ENCODE results near the gene DDOST.

DDOST gene

DNA sequence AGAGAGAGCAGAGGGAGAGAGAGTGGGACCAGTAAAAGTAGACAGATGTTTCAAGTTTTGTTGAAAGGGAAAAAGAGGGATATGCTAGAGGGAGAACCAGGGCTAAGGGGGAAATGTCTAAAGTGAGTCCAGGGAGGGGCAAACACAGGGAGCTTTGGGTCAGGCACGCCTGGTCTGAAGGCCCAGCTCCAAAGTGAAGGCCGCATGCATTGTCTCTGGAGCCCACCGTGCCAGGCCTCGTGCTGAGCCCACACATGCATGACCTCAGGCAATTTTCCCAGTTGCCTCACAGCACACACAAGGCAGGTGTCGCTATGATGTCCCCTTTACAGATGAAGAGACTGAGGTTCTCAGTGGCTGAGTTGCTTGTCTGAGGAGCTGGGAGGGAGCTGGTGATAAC is 40.7 kb upstream of the DDOST start:
- no peak overlapping the region for H3K4me3 ChIP-seq (ENCODE audit: low read depth in 1 of 2, low read length in 2 of 2)
- H3K36me3 ChIP-seq (ENCODE audit: insufficient read depth, low read length), result no peaks in the 10 kb centered on the region
- H3K9me3 ChIP-seq (ENCODE audit: low read length), result no peaks in the 10 kb centered on the region
- no peaks in the 10 kb centered on the region for H3K27me3 ChIP-seq (ENCODE audit: control insufficient read depth in 1 of 2, insufficient read depth in 2 of 2, low read length in 2 of 2)
- H3K4me1 ChIP-seq (ENCODE audit: insufficient read depth, low read length), result peaks cover 17% of the 10 kb centered on the region
- no peak overlapping the region for H3K9ac ChIP-seq (ENCODE audit: low read length)
- no peak overlapping the region for H3K27ac ChIP-seq (ENCODE audit: low read depth, low read length)

DNA sequence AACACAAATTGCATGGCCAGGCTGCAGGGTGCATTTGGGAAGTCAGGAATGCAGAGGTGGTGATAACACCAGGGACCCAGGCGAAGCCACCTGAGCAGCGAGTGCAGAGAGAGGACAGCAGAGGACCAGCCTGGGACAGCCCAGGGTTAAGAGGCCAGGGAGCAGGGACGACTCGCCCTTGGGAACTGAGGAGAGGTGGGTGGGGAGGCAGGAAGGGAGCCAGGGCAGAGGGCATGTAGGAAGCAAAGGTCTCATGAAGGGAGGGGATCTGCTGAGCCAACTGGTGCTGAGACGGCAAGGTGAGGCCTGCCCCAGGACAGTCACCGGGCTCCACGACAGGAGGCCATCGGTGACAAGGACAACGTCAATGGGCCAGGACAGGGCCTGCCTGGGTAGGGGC is 40.3 kb upstream of the DDOST start:
- Histone ChIP-seq H3K27ac (ENCODE audit: low read depth, low read length) (no peak overlapping the region), H3K9ac (ENCODE audit: low read length) (no peak overlapping the region), H3K4me3 (ENCODE audit: low read depth in 1 of 2, low read length in 2 of 2) (no peak overlapping the region), H3K27me3 (ENCODE audit: control insufficient read depth in 1 of 2, insufficient read depth in 2 of 2, low read length in 2 of 2) (no peaks in the 10 kb centered on the region), H3K9me3 (ENCODE audit: low read length) (no peaks in the 10 kb centered on the region), H3K4me1 (ENCODE audit: insufficient read depth, low read length) (peaks cover 17% of the 10 kb centered on the region), H3K36me3 (ENCODE audit: insufficient read depth, low read length) (no peaks in the 10 kb centered on the region)

DNA sequence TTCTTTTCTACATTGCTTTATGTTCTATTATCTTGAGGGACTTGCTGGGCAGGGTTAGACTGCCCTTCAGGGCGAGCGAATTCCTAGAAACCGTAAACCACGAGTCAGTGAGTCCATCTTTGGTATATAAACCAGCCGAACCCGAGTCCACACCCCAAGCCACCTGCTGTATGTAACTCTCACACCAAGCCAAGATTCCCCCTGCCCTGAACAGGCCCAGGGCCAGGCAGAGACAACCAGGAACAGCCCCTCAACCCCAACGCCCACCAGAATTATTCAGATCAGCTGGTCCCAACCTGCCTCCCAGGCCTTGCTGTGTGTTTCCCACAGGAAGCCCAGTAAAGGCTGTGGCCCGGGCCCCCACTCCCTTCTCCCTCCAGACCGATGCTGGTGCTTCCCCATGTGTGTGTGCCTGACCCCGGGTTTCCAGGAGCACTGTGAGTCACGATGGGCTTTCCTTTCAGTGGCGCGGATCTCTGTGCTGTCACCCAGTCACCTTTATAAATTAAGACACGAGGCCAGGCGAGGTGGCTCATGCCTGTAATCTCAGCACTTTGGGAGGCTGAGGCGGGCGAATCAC is 39.6 kb upstream of the DDOST start:
- H3K9me3 ChIP-seq (ENCODE audit: low read length), result no peaks in the 10 kb centered on the region

DNA sequence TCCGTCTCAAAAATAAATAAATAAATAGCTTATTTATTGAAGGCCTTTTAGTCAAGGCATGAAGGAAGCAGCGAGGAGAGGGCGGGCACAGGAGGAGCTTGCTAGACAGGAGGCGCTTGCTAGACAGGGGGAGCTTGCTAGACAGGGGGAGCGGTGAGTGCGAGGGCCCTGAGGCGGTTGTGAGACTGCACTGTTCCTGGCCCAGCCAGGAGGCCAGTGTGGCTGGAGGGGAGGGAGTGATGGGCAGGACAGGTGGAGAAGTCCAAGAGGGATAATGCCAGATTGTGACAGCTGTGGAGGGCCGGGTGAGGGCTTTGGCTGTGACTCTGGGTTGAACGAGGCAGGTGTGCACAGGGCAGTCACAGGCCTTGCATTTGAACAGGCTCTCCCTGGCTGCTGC is 38.4 kb upstream of the DDOST start:
- no peak overlapping the region for H3K9ac ChIP-seq (ENCODE audit: low read length)
- no peaks in the 10 kb centered on the region for H3K27me3 ChIP-seq (ENCODE audit: control insufficient read depth in 1 of 2, insufficient read depth in 2 of 2, low read length in 2 of 2)
- no peak overlapping the region for H3K4me3 ChIP-seq (ENCODE audit: low read depth in 1 of 2, low read length in 2 of 2)
- no peaks in the 10 kb centered on the region for H3K36me3 ChIP-seq (ENCODE audit: insufficient read depth, low read length)
- H3K4me1 ChIP-seq (ENCODE audit: insufficient read depth, low read length), result peaks cover 17% of the 10 kb centered on the region
- no peaks in the 10 kb centered on the region for H3K9me3 ChIP-seq (ENCODE audit: low read length)
- H3K27ac ChIP-seq (ENCODE audit: low read depth, low read length), result no peak overlapping the region

More for the DNA sequence above, 39.6 kb upstream of the DDOST start:
- H3K27ac ChIP-seq (ENCODE audit: low read depth, low read length), result no peak overlapping the region
- H3K4me1 ChIP-seq (ENCODE audit: insufficient read depth, low read length), result peaks cover 17% of the 10 kb centered on the region
- no peaks in the 10 kb centered on the region for H3K36me3 ChIP-seq (ENCODE audit: insufficient read depth, low read length)
- H3K9ac ChIP-seq (ENCODE audit: low read length), result no peak overlapping the region
- H3K27me3 ChIP-seq (ENCODE audit: control insufficient read depth in 1 of 2, insufficient read depth in 2 of 2, low read length in 2 of 2), result no peaks in the 10 kb centered on the region
- no peak overlapping the region for H3K4me3 ChIP-seq (ENCODE audit: low read depth in 1 of 2, low read length in 2 of 2)

DNA sequence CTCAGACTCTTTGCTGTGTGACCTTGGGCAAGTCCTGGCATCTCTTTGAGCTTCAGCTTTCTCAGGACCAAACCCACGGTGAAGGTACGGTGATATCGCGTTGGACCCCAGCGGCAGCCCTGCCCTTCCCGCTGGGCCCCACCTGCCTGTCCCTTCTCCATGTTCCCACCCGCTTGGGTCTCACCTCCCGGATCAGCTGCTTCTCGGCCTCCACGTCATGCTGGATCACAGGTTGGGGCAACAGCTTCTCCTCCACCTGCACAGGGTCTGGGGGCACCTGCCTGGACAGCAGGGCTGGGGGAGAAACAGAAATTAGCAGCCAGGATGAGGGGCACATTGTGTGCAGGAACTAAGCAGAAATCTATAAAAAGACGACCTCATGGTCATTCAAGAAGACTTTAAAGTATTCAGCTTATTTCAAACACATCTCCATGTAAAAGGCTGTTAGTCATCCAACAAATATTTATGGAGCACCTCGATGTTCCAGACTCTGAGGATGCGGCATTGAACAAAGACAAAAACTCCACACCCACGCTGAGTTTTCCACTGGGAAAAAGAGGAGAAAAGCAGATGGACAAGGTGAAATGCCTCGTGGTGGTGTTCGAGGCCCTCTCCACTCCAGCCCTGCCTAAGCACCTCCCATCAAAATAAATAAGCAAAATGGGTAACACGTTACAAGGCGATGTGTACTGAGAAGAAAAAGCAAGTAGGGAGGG is 37.2 kb upstream of the DDOST start:
- H3K9me3 ChIP-seq (ENCODE audit: low read length), result no peaks in the 10 kb centered on the region
- H3K27me3 ChIP-seq (ENCODE audit: control insufficient read depth in 1 of 2, insufficient read depth in 2 of 2, low read length in 2 of 2), result no peaks in the 10 kb centered on the region
- H3K27ac ChIP-seq (ENCODE audit: low read depth, low read length), result no peak overlapping the region
- no peaks in the 10 kb centered on the region for H3K36me3 ChIP-seq (ENCODE audit: insufficient read depth, low read length)
- H3K4me3 ChIP-seq (ENCODE audit: low read depth in 1 of 2, low read length in 2 of 2), result no peak overlapping the region
- no peak overlapping the region for H3K9ac ChIP-seq (ENCODE audit: low read length)
- peaks cover 17% of the 10 kb centered on the region for H3K4me1 ChIP-seq (ENCODE audit: insufficient read depth, low read length)

DNA sequence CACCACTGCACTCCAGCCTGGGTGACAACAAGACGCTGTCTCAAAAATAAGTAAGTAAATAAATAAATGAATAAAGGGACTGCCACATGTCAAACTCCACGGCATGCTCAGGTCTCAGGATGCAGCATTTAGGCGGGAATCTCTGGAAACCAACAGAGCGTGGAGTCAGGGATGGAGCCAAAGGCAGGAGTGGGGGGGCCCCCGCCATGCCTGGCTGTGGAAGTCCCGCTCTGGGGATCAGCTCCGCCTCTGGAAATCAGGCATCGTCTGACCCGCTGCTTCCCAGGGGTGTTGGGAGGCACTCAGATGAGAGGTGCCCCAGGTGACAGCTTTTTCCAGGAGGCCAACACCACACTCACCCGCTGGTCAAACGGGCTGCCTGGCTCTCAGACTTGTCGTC is 36.4 kb upstream of the DDOST start:
- H3K36me3 ChIP-seq (ENCODE audit: insufficient read depth, low read length), result no peaks in the 10 kb centered on the region
- H3K27ac ChIP-seq (ENCODE audit: low read depth, low read length), result no peak overlapping the region
- H3K9me3 ChIP-seq (ENCODE audit: low read length), result no peaks in the 10 kb centered on the region
- H3K4me1 ChIP-seq (ENCODE audit: insufficient read depth, low read length), result peaks cover 17% of the 10 kb centered on the region
- no peaks in the 10 kb centered on the region for H3K27me3 ChIP-seq (ENCODE audit: control insufficient read depth in 1 of 2, insufficient read depth in 2 of 2, low read length in 2 of 2)
- peak overlapping the region in 1 of 2 donors; percentile 51 for H3K4me3 ChIP-seq (ENCODE audit: low read depth in 1 of 2, low read length in 2 of 2)
- no peak overlapping the region for H3K9ac ChIP-seq (ENCODE audit: low read length)

DNA sequence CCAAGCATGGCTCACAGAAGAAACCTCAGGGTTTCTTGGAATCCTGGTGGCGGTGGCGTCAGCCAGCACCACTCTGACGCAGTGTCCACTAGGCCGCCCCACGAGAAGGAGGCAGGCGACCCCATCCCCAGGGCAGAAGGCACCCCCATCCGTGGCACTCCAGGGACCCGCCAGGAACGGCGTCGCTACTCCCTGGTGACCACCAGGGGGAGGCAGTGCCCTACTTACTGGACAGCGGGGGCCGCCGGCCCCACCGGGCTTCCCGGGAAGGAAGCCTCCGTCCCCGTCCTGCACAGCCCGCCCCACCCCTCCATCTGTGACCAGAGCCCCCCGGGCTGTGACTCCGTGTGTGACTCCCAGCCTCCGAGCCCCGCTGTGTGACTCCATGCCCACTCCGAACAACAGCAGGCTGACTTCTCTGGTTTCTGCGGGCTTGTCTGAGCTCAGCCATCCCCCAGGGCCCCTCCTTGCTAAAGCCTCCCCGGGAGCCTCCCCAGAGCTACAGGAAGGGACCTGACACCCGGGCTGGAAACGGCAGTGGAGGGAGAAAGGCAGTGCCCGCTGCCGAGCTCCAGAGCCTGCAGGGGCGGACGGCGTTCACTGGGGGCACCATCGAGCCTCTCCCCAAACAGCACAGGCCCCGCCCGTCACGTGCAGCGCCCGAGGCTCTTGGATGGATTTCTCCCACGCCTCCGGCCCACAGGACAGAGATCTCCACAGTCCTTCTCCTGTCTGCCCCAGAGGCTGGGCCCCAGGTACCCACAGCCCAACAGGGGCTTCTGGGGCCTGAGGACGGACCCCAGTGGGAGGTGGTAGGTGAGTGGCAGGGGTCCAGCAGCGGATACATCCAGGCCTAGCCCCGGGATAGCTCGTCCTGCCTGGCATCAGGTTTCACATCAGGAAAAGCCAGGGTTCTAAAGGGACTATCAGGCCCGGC is 35.5 kb upstream of the DDOST start:
- Histone ChIP-seq H3K4me3 (ENCODE audit: low read depth in 1 of 2, low read length in 2 of 2) (peak overlapping the region; percentile 51 to 64), H3K27ac (ENCODE audit: low read depth, low read length) (peak overlapping the region; percentile 86), H3K9ac (ENCODE audit: low read length) (peak overlapping the region; percentile 58), H3K36me3 (ENCODE audit: insufficient read depth, low read length) (no peaks in the 10 kb centered on the region), H3K4me1 (ENCODE audit: insufficient read depth, low read length) (peaks cover 17% of the 10 kb centered on the region), H3K9me3 (ENCODE audit: low read length) (no peaks in the 10 kb centered on the region), H3K27me3 (ENCODE audit: control insufficient read depth in 1 of 2, insufficient read depth in 2 of 2, low read length in 2 of 2) (no peaks in the 10 kb centered on the region)

DNA sequence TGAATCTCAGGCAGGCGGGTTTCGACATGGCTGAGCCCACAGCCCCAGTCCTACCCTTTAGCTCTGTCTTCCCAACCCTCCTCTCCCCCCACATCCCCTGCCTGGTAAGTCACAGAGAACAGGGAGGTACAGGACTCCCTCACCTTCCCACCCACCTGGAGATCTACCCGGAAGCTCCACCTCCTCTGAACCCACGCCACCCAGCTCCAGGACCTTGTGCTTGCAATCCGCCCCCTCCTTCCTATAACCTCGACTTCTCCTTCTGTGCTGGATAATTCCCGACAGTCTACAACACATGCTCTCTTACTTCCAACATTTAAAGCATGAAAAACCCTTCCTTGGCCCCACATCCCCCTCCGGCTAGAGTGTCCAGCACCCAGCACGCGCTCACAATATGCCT is 34.3 kb upstream of the DDOST start:
- Histone ChIP-seq H3K4me3 (ENCODE audit: low read depth in 1 of 2, low read length in 2 of 2) (no peak overlapping the region), H3K36me3 (ENCODE audit: insufficient read depth, low read length) (no peaks in the 10 kb centered on the region), H3K27ac (ENCODE audit: low read depth, low read length) (no peak overlapping the region), H3K27me3 (ENCODE audit: control insufficient read depth in 1 of 2, insufficient read depth in 2 of 2, low read length in 2 of 2) (no peaks in the 10 kb centered on the region), H3K9me3 (ENCODE audit: low read length) (no peaks in the 10 kb centered on the region), H3K4me1 (ENCODE audit: insufficient read depth, low read length) (peaks cover 17% of the 10 kb centered on the region), H3K9ac (ENCODE audit: low read length) (no peak overlapping the region)

DNA sequence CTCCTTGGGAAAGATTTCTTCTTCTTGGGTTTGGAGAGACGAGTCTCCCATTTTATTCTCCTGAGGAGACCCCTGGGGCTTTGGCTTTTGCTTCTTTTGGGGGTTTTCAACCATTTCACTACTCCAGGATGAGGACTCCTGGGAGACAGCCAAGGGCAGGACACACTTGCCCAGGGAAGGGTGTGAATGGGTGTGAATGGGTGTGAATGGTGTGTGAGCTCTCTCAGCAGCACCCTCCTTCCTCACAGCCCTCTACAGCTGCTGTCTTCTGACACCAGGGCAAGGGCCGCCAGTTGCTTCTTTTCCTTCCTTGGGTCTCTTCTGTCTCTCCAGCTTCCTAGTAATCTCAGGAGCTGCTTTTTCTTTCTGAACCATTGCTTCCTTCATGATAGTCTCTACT is 32.5 kb upstream of the DDOST start:
- H3K9ac ChIP-seq (ENCODE audit: low read length), result no peak overlapping the region
- H3K4me3 ChIP-seq (ENCODE audit: low read depth in 1 of 2, low read length in 2 of 2), result no peak overlapping the region
- no peaks in the 10 kb centered on the region for H3K9me3 ChIP-seq (ENCODE audit: low read length)
- no peaks in the 10 kb centered on the region for H3K36me3 ChIP-seq (ENCODE audit: insufficient read depth, low read length)
- H3K4me1 ChIP-seq (ENCODE audit: insufficient read depth, low read length), result peaks cover 16% of the 10 kb centered on the region
- no peak overlapping the region for H3K27ac ChIP-seq (ENCODE audit: low read depth, low read length)
- H3K27me3 ChIP-seq (ENCODE audit: control insufficient read depth in 1 of 2, insufficient read depth in 2 of 2, low read length in 2 of 2), result no peaks in the 10 kb centered on the region

DNA sequence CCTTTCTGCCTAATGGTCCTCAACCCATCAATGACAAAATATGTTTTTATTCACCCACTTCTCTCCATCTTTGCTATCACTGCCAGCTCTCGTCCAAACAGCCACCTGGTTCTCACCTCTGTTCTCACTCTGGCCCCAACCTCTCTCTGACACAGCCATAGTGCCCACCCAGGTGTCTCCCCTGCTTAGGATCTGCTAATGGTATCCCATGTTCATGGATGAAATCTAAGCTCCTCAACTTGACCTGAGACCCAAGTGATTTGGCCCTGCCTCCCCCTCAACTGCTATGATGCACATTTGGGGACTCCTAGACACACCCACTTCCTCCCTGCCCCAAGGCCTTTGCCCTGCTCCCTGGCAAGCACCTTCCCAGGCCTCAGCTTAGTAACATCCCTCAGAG is 30.7 kb upstream of the DDOST start:
- no peak overlapping the region for H3K4me3 ChIP-seq (ENCODE audit: low read depth in 1 of 2, low read length in 2 of 2)
- no peaks in the 10 kb centered on the region for H3K27me3 ChIP-seq (ENCODE audit: control insufficient read depth in 1 of 2, insufficient read depth in 2 of 2, low read length in 2 of 2)
- H3K9me3 ChIP-seq (ENCODE audit: low read length), result no peaks in the 10 kb centered on the region
- no peaks in the 10 kb centered on the region for H3K36me3 ChIP-seq (ENCODE audit: insufficient read depth, low read length)
- no peak overlapping the region for H3K27ac ChIP-seq (ENCODE audit: low read depth, low read length)
- peaks cover under 1% of the 10 kb centered on the region for H3K4me1 ChIP-seq (ENCODE audit: insufficient read depth, low read length)
- no peak overlapping the region for H3K9ac ChIP-seq (ENCODE audit: low read length)

DNA sequence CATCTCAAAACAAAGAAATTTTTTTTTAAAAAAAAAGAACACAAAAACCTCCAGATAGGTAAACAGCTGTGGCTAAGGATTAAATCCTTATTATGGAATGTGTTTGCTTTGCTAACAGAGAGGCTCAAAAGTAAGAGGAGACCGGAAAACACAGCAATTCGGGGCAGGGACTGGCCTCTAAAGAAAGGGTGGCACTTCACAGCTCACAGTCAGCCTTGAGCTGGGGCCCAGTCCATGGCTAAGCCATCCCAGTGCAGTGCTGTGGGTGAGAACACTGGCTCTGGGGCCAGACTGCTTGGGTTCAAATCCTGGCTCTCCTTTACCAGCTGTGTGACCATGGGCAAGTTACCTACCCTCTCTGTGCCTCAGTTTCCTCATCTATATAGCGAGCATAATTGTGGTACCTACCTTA is 28.5 kb upstream of the DDOST start:
- Histone ChIP-seq H3K9me3 (ENCODE audit: low read length) (no peaks in the 10 kb centered on the region), H3K27ac (ENCODE audit: low read depth, low read length) (no peak overlapping the region), H3K9ac (ENCODE audit: low read length) (no peak overlapping the region), H3K4me1 (ENCODE audit: insufficient read depth, low read length) (no peaks in the 10 kb centered on the region), H3K27me3 (ENCODE audit: control insufficient read depth in 1 of 2, insufficient read depth in 2 of 2, low read length in 2 of 2) (no peaks in the 10 kb centered on the region), H3K36me3 (ENCODE audit: insufficient read depth, low read length) (no peaks in the 10 kb centered on the region), H3K4me3 (ENCODE audit: low read depth in 1 of 2, low read length in 2 of 2) (no peak overlapping the region)
